CD4-positive, alpha-beta T cell treated with Interleukin-4 for 4 hours (primary cell): ENCODE measurements around the gene OR52W1.
"Not testable (repeated sequence)": the region's sequence is repeated elsewhere in the genome, so short reads cannot be mapped to it uniquely, and the experiment has no call there.

Experiments used
- DNase-seq: peaks from one replicate; pipeline ENCODE4 v3.0.0-alpha.2; 2020

Gene OR52W1

DNA sequence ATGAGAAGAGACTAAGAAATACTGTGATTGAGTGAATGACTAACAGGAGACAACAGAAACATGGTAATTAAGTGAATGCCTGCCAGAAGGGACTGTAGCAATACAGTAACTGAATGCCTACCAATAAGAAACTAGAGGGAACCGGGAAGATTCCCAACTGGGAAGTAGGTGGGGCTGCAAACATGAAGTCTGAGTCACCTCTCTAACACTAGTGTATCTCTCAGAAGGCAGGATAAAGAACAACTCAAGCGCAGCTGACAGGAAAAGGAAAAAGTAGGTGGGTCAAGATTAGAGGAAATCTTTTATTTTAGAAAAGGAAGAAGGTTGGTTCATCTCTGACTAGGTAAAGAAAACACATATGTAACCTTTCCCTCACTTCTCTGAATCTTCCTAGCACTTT lies 20.3 kb downstream of the OR52W1 start:
- no peak for DNase-seq

DNA sequence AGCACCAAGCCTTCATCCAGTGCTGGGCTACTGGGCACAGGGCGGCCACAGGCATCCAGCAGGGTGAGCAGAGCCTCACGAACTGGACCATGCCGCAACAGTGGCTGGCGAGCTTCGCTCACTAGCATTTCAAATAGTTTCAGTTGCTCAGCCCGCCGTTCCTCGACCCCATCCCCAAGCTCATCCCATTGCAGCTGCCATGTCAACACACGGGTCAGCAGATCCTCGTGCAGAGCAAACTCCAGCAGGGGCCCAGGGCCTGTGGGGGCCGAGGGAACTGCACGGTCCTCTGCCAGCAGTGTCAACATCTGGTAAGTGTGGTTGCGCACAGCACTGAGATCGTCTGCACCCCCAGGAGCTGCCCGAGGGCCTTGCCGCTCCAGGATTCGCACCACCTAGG lies 24.8 kb downstream of the OR52W1 start:
- DNase-seq, result no peak

DNA sequence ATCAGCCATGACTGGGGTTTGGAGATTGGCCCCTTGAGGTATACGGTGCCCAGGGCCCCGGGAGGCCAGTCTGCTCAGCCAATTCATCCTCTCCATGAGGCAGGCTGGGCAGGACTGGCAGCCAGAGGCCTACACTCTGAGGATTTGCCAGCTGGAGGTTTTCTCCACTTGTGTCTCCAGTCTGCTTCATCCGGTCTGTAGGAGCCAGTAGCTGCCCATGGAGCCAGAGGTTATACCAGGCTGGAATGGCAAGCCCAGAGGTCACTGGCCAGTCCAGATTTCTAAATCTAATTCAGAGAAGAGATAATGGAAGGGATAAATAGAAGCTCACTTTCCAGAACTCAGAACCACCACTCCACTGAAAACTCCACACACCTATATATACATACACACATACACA lies 25.4 kb downstream of the OR52W1 start:
- DNase-seq, result no peak

DNA sequence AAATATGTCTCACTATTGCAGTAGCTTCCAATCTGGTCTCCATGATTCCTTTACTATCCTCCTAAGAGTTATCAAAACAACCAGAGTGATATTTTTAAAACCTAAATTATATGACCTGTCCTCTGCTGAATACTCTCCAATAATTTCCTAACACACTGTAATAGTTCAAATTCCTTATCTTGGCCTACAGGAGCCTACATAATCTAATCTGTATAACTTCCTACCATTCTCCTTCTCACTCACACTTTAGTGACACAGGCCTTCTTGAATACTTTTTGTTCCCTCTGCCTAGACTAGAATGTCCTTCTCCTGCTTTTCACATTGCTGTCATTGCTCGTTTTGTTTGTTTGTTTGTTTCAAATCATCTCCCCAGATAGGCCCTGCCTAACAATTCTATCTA lies 26.0 kb downstream of the OR52W1 start:
- DNase-seq, result no peak

DNA sequence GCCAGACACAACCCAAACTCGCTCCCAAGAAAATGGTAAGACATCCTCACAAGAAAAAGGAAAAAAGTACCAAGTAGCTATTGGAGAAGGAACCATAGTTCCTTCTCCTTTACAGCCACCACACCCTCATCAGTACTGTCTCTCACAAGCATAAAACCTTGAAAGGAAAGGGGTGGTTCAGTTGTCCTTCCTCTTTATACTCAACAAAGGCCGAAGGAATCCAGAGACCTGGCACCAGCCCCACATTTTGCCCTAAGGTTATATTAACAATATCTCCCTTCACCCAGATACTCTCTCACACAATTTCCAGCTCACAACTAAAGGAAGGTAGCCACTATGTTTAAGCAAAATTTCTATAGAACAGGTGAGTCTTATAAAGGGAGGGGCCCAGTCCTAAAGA lies 26.9 kb downstream of the OR52W1 start:
- no peak for DNase-seq

DNA sequence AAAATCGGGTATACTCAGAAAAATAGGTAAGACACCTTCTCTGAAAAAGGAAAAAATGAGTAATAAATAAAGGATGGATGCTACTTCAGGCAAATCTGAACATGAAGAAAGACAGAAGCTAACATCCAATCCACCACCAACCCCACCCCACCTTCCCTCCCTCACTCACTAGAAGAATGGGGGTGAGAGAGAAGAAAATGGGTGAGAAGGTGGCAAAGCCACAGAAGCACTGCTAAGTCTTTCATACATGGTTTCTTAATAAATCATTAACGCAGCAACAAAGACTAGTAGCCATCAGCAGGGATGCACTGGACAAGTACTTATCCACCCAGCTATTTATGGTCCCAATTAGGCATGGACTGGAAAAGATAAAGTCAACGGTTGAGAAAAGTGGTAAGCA lies 29.5 kb downstream of the OR52W1 start:
- no peak for DNase-seq

DNA sequence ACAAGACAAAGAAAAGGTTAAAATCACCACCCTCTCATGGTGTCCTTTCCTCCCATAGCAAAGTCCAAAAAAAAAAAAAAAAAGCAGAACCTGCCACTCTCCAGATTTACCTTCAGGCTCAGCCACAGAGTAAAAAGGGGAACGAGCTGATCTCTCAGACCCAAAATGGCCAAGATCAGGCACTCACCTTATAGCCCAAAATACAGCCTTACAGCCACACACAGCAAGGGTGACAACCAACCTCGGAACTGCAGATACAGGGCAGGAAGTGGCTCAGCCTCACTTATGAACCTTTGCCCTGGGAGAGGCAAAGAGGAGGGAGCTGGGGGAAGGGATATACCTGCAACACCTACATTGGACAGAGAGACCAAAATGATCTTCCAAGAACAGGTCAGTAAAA lies 30.9 kb downstream of the OR52W1 start:
- DNase-seq, result peak; percentile 39

DNA sequence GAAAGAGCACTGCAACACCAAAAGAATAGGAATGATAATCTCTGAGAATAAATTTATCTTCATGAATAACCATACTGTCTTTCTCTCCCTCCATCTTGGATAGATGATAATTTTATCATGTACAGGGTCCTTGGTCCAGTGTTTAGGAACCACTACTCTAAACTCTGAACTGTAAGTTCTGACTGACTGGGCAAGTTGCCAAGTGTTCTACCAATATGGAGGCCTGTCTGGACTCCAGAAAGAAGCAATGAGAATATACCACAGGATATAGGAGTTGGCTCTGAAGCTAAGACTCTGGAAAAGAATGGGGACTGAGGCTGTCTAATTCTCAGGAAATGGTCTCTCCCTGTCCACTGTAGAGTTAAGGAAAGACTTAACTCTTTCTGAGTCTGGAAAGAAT lies 33.9 kb downstream of the OR52W1 start:
- no peak for DNase-seq

DNA sequence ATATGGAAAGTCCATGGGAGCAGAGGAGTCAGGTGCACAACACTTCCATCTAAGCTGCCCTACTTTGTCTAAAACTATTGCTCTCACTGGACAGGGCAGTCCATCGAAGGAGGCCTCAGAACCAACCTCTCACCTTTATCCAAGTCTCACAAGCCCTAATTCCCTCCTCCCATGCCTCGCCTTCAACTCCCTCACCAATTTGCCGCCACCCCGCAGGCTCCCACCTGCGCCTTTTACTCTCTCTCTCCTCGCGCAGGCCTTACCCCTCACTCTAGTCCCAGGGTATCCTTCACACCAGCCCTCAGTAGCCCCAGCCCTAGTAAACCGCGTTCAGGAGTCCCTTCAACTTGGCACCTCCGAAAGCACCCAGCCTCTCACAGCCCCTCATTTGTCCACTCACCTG lies 35.0 kb downstream of the OR52W1 start:
- DNase-seq, result no peak

DNA sequence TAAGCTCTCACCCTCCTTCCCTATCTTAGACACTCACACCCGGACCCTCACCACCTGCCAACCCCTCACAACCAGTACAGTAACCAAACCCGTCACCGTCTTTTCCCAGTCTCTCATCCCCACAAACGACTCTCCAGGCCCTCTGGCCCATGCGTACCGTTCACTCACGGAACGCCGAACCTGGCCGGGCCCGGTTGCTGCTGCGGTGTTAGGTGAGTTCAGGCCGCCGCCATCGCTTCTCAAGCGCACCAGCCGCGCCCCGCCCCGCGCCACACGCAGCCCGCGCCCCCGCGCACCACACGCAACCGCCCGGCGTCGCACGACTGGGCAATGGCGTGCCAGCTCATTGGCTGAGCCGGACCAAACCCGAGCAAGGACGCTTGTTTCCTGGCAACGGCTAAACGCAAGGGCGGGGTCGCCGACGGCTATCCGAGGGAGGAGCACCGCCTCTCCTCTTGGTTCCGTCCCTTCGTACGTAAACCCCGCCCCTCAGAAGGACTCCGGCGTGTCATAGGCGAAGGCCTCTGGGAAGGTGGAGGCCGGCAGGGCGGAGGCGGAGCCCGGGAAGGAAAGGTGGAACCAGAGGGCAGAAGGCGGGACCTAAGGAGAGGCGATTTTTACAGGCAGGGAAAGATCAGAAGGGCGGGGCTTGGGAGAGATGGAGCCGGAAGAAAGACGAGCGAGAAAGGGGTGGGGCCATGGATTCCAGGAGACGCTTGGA lies 35.5 kb downstream of the OR52W1 start, which contains the start of gene FHIP1B:
TSS of gene FHIP1B (minus strand) at position 250 of the 721 bp plus-strand sequence. CDS start 10,120 bp downstream, outside the sequence.
- DNase-seq, result peak; percentile 100

DNA sequence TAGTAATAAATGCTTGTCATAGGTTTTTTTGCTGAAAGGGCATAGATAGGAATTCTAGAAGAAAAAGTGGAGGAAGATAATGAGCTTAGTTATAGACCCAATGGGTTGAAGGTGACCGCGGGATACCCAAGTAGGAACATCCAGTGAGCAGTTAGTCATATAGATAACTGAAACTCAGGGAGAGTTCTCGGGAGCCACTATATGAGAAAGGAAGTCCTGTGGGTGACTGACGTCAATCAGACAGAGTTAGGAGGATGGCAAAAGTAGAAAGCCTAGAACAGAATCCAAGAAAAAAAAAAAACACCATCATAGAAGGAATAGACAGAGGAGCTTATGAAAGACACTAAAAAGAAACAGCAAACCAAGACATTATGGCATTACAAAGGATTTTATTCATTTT lies 38.2 kb downstream of the OR52W1 start:
- no peak for DNase-seq

DNA sequence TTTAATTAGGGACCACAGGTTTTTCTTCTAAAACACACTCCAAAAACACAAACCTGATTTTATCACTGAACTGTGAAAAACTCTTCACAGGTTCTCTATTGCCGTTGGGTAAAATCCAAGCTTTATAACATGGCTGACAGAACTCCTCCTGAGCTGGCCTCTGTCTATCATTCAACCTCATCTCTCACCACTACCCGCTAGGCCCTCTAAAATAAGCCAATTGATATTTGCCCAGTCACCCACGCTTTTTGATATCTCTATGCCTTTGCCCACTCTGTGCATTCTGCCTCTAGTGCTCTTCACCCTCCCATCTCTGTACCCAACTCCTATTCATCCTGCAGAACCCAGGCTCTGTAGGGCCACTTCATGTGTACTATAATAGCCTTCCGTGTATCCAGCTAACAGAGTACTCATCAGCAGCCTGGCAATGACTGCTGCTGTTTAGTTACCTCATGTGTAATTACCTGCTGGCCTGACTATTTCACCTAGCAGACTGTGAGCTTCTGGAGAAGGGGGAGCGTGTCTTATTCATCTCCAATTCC lies 38.8 kb downstream of the OR52W1 start:
- no peak for DNase-seq

DNA sequence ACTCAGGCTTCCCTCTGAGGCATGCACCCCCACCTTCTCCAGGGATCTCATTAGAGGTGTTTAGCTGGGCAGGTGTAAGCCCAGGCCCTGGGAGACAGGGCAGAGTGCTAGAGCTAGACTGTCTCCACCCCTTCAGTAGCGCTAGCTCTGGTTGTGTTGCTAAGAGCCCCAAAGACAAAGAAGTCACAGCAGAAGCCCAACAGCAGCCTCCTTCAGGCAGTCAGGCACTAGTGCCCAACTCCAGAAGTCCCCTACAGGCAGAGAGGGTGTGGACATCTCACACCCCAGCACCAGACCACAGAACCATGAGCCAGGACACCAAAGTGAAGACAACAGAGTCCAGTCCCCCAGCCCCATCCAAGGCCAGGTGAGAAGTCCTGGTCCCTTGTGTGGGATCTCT lies 39.9 kb downstream of the OR52W1 start, which contains the start of gene CNGA4:
TSS of gene CNGA4 (plus strand) at position 188 of the 400 bp plus-strand sequence. CDS start at position 306, 118 bp downstream.
- DNase-seq, result no peak

DNA sequence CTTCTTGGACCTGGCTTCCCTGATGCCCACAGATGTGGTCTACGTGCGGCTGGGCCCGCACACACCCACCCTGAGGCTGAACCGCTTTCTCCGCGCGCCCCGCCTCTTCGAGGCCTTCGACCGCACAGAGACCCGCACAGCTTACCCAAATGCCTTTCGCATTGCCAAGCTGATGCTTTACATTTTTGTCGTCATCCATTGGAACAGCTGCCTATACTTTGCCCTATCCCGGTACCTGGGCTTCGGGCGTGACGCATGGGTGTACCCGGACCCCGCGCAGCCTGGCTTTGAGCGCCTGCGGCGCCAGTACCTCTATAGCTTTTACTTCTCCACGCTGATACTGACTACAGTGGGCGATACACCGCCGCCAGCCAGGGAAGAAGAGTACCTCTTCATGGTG lies 41.1 kb downstream of the OR52W1 start:
- DNase-seq, result no peak

DNA sequence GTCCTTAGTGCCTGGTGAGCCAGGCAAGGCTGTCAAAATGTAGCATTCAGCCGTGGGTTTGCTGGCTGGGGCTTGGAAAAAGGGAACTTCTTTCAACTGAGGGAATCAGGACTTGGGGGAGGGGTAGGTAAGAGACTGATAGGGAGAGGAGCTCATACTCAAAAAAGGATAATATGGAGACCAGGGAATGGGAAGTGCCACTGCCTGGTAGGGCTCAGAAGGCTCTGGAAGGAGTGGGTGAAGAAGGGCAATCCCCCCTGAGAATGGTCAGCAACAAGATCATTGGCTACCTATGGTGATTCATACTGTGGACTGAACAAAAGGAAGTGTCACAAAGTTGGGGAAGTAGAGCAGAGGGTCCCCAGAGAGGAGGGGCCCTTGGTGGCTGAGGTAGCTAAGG lies 41.8 kb downstream of the OR52W1 start:
- DNase-seq, result no peak

DNA sequence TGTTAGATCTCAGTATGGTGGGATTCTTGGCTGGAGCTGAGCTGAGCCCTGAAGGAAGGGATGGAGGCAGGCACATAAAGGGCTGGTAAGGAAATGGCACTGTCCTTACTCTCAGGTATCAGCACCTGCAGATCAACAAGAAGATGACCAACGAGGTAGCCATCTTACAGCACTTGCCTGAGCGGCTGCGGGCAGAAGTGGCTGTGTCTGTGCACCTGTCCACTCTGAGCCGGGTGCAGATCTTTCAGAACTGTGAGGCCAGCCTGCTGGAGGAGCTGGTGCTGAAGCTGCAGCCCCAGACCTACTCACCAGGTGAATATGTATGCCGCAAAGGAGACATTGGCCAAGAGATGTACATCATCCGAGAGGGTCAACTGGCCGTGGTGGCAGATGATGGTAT lies 42.3 kb downstream of the OR52W1 start:
- no peak for DNase-seq

DNA sequence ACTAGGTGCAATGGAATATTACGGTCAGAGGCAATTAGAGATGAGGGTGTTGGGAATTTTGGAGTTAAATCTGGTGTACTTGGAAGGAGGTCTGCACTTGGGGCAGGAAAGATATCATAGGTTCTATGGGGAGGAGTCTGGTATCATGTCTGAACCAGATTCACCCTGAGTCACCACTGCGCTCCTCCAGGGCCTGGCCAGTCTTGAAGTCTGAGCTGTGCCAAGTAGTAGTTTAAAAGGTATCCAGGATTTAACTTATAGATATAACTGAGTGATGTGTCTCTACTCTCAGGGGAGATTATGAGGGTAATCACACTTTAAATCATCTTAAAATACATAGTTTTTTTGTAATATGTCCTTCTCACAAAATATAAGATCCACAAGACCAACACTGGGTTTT lies 46.5 kb downstream of the OR52W1 start:
- DNase-seq, result no peak

DNA sequence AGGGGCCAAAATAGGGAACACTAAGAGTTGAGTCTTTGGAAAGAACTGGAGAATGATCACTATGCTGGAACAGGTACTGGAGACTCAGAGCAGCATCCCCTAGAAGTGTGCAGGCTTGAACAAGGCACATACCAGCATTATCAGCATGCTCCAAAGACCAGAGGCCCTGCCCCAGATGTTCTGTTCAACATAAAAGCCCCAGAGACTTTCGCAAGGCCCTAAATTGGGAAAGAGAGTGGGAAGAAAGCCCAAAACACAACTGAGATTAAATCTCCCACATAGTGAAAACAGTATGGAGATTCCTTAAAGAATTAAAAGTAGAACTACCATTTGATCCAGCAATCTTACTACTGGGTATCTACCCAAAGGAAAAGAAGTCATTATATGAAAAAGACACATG lies 49.2 kb downstream of the OR52W1 start:
- DNase-seq, result no peak

DNA sequence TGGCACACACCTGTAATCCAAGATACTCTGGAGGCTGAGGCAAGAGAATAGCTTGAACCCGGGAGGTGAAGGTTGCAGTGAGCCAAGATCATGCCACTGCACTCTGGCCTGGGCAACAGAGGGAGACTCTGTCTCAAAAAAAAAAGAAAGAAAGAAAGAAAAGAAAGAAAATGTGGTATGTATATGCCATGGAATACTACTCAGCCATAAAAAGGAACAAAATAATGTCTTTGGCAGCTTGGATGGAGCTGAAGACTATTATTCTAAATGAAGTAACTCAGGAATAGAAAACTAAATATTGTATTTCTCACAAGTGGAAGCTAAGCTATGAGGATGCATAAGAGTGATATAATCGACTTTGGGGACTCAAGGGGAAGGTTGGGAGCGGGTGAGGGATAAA lies 49.9 kb downstream of the OR52W1 start:
- DNase-seq, result not testable (repeated sequence)
